Bronchial epithelial cell (primary cell): ENCODE data around the gene PKM. TPM values are rescaled to one million over a fixed set of nuclear protein-coding genes. Genes with fewer than 3 reads are reported as not detected.

Source experiments
- DNase-seq: peaks from one replicate; pipeline ENCODE4 v3.0.0-alpha.2; 2010; ENCODE audit warnings: low read depth
- FAIRE-seq: peaks from 2 replicates; lab custom pipeline; 2011; peaks lifted over from hg19 to GRCh38; lab: Jason Lieb, UNC
- H3K27me3 ChIP-seq: 2 replicates; pipeline ENCODE4 v1.5.1; 2011; ENCODE audit warnings: low read length; ENCODE audit not compliant: control insufficient read depth, insufficient read depth
- H3K36me3 ChIP-seq: 2 replicates; pipeline ENCODE4 v1.5.1; 2011; ENCODE audit warnings: low read length; ENCODE audit not compliant: control insufficient read depth, insufficient read depth
- H3K4me3 ChIP-seq: 2 replicates; pipeline ENCODE4 v1.5.1; 2011; ENCODE audit warnings: mild to moderate bottlenecking, low read depth, low read length, control low read depth
- total RNA-seq: library from RNA; depleted of rRNA; stranded (reverse); fragments of >200 nt; gene quantifications from 2 replicates; pipeline ENCODE4 v1.2.1, GENCODE V29; 2014
- TF ChIP-seq, protein P1 (sequence below): IDR thresholded peaks from 2 replicates; pipeline ENCODE4 v1.5.1; 2011; ENCODE audit warnings: mild to moderate bottlenecking, moderate library complexity, low read length, control low read depth, inconsistent platforms; ENCODE audit not compliant: insufficient read depth, severe bottlenecking

PKM gene
- total RNA-seq, 1 donor from 2014 or later: 1,045 TPM

DNA sequence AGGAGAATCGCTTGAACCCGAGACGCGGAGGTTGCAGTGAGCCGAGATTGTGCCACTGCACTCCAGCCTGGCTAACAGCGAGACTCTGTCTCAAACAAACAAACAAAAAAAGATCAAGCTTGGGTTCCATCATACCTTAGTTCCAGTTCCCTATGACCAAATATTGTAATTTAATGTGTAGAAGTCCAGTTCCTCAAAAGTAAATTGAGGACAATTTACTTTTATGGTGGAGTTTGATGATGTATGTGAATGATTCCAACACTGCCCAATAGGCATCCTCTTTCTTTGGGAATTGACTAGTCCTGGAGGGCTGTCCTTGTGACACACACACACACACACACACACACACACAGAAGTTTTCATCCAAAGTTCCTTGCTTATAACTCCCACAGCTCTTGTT is 2.8 kb upstream of the PKM start:
- DNase-seq (no peak), FAIRE-seq (no peak)
- no peaks in the 10 kb centered on the region for H3K27me3 ChIP-seq
- H3K36me3 ChIP-seq: peaks cover 2% of the 10 kb centered on the region
- H3K4me3 ChIP-seq: no peak overlapping the region
- TF ChIP-seq, protein P1, sequence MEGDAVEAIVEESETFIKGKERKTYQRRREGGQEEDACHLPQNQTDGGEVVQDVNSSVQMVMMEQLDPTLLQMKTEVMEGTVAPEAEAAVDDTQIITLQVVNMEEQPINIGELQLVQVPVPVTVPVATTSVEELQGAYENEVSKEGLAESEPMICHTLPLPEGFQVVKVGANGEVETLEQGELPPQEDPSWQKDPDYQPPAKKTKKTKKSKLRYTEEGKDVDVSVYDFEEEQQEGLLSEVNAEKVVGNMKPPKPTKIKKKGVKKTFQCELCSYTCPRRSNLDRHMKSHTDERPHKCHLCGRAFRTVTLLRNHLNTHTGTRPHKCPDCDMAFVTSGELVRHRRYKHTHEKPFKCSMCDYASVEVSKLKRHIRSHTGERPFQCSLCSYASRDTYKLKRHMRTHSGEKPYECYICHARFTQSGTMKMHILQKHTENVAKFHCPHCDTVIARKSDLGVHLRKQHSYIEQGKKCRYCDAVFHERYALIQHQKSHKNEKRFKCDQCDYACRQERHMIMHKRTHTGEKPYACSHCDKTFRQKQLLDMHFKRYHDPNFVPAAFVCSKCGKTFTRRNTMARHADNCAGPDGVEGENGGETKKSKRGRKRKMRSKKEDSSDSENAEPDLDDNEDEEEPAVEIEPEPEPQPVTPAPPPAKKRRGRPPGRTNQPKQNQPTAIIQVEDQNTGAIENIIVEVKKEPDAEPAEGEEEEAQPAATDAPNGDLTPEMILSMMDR: no peak

DNA sequence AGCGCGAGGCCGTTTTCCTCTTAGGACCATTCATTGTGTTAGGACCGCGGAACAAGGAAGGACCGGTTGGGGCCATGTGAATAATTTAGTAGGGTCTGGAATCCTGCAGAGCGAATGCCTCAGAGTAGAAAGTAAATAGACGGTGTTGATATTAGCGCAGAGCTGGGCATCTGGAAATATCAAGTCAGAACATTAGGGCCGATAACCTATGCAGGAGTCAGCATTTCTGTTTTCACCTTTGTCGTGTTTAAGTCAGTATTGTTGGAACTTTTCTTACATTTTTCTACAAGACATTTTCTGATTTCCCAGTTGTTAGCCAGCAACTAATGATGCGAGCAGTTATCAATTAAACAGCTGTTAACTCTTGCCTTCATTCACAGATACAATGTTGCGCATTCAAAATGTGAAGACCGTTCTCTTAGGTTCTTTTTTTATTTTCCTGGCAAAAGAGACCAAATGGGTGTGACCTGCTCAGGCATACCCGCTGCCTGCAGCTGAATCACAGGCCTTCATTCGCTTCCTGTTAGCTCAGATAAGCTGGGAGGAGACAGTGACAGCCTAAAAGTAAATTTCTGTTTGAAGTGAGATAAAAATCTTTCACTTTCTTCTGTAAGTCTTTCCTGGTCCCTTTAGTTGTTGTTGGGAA is 966 bp upstream of the PKM start:
- H3K36me3 ChIP-seq: peaks cover 4% of the 10 kb centered on the region
- peak overlapping the region; percentile 92 for H3K4me3 ChIP-seq
- FAIRE-seq: no peak
- DNase-seq: peak; percentile 85
- H3K27me3 ChIP-seq: no peaks in the 10 kb centered on the region
- TF ChIP-seq, protein P1: no peak

DNA sequence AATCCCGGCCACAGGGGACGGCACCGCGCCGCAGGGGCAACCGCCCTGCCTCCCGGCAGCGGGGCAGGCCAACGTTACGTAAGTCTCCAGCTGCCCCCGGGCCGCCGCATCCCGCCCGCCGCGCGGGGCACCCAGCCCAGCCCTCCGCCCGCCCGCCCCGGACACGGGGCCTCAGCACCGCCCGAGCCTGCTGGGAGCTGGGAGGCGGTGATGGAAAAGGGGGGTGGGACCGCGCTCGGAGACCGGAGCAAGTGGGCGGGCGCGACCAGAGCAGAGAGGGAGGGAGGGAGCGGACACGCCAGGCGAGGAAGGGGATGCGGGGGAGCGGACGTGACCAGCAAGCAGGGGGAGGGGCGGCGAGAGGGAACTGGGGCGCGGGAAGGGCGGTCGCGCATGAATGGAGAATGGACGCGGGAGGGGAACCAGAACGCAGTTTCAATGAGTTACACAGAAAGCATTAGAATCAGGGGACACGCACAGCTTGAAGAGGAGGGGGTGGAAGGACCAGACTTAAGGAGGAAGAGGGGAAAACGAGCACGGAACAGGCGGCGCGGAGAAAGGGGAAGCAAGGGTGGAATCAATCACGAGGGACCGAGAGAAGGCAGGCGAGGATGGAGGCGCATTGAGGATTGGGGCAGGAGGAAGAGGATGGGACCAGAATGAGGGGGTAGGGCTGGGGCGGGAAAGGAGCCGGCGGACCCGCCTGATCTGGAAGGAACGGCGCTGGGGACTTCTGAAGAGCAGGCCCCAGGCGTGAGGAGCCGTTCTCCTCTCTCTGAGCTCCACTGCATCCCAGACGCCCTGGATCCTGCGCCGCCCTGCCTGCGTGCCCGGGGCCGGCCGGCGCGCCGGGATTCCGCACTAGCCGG is 559 bp downstream of the PKM start:
- no peak for FAIRE-seq
- Histone ChIP-seq H3K27me3 (no peaks in the 10 kb centered on the region), H3K36me3 (peaks cover 7% of the 10 kb centered on the region), H3K4me3 (peak overlapping the region; percentile 92)
- TF ChIP-seq, protein P1: no peak
- peak; percentile 55 for DNase-seq

DNA sequence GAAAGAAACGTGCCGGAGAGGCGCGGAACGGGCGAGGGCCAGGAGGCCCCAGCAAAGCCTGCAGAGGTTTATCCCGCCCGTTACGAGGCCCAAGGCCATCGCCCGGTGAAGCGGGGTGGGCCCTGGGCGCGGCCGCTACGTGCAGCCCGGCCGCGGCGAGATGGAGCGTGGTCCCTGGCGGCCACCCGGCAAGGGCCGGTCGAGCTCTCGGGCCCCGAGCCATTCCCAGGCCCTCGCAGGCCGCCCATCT is 1.1 kb downstream of the PKM start:
- TF ChIP-seq, protein P1: no peak
- H3K4me3 ChIP-seq: peak overlapping the region; percentile 92
- H3K27me3 ChIP-seq: no peaks in the 10 kb centered on the region
- DNase-seq (no peak), FAIRE-seq (no peak)
- peaks cover 7% of the 10 kb centered on the region for H3K36me3 ChIP-seq

DNA sequence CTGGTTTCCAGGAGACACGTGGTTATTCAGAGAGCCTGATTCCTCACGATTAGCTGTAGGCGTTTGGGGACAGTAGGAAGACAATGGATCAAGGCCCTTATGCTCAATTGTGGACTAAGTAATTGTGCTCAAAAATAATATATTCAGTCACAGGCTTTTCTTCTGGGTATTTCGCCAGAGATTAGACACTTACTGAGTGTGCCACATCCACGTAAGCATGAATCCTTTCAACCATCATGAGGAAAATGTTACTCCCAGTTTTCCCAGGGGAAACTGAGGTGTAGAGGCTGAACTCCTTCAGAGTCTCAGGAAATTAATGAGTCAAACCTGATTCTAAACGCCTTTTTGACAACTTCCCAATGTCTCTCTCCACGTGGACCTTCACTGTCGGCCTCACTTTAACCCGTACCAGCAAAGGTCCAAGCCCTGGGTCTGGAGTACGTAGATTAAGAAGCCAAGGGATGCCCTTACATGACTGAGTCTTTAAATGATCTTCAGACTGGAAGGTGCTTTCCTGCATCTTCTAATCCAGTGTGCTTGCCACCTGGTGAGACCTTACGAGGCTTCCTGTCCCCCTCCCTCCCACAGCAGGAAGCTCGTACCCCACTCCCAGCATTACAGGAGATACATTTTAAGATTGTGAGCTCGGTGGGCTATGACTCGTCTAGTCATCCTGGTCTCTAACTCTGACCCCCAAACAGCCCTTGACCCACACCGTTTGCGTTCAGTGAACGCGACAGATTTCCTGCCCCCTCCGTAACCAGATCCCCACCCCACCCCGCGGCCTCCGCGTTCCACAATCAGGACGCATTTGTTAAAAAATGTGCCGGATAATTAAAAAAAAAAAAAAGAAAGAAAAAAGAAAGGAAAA is 1.7 kb downstream of the PKM start:
- TF ChIP-seq, protein P1: no peak
- FAIRE-seq (no peak), DNase-seq (peak; percentile 46)
- Histone ChIP-seq H3K27me3 (no peaks in the 10 kb centered on the region), H3K4me3 (peak overlapping the region; percentile 92), H3K36me3 (peaks cover 7% of the 10 kb centered on the region)
